ENCODE data around the gene AHCTF1.

DNA sequence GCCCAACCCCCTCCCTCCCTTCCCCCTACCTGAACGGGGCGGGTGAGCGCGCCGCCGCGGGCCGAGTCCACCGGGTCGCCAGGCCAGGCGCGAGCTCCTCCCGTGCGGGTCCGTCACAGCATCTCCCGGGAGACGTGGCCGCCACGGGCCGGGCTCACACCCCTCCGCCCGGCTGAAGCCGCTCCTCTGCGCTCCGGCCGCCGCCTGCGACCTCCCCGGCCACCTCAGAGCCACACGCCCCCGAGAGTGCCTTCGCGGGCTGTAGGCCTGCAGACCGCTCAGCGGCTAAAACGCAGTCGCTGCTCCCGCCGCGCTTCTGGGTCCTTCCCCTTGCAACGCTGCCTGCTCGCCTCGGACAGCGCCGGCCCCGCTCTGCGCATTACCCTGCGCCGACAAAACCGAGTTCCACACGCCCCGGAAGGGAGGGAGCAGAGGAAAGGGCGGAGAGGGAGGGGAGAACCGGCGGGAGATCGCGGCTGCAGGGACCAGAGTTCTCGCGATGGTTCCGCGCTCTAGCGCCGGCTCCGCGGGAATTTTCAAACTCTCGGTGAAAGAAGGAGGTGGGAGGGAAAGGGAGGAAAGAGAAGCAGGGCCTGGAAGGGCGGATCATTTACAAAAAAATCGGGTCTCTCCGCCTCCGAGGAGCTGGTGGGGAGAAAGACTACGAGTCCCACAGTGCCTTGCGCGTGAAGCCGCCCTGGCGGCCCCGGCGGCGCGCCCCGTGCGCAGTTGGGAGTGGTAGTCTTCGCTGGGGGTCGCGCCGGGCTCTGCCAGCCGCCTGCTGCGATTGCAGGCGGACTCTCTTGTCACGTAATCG lies at the start of gene AHCTF1:
- TF ChIP-seq, protein P1, sequence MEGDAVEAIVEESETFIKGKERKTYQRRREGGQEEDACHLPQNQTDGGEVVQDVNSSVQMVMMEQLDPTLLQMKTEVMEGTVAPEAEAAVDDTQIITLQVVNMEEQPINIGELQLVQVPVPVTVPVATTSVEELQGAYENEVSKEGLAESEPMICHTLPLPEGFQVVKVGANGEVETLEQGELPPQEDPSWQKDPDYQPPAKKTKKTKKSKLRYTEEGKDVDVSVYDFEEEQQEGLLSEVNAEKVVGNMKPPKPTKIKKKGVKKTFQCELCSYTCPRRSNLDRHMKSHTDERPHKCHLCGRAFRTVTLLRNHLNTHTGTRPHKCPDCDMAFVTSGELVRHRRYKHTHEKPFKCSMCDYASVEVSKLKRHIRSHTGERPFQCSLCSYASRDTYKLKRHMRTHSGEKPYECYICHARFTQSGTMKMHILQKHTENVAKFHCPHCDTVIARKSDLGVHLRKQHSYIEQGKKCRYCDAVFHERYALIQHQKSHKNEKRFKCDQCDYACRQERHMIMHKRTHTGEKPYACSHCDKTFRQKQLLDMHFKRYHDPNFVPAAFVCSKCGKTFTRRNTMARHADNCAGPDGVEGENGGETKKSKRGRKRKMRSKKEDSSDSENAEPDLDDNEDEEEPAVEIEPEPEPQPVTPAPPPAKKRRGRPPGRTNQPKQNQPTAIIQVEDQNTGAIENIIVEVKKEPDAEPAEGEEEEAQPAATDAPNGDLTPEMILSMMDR (IDR thresholded peaks at IDR 0.05): no peak
- peak; percentile 90 to 96 for TF ChIP-seq POLR2A (IDR thresholded peaks at IDR 0.05)

All from suprapubic skin (tissue), 3 donors.